Thoracic aorta (tissue), 2 donors: ENCODE measurements around the gene SNAP23. TPM values are rescaled to one million over a fixed set of nuclear protein-coding genes. Genes with fewer than 3 reads are reported as not detected.

Experiments
- ATAC-seq: fragments of 150-250 bp; one replicate; pipeline ENCODE4 v1.8.0; 2017; ENCODE audit warnings: low read depth; ENCODE audit not compliant: insufficient number of reproducible peaks, low FRiP score
- DNase-seq: peaks from one replicate; pipeline ENCODE4 v3.0.0-alpha.2; 2020; ENCODE audit warnings: low spot score
- H3K27ac ChIP-seq, 2 donors: fragments of 200-600 bp; sonication (generic); 1 replicate in 1 of 2; 2 replicates in 1 of 2; pipeline ENCODE4 v1.5.1; 2016; ENCODE audit warnings: mild to moderate bottlenecking in 2 of 2, moderate library complexity in 2 of 2
- H3K27me3 ChIP-seq: fragments of 200-600 bp; sonication (generic); replicated peaks from 2 replicates; pipeline ENCODE4 v1.6.0; 2016; ENCODE audit warnings: mild to moderate bottlenecking; ENCODE audit not compliant: insufficient read depth
- H3K36me3 ChIP-seq: fragments of 200-600 bp; sonication (generic); one replicate; pipeline ENCODE4 v1.5.1; 2016
- H3K4me1 ChIP-seq, 2 donors: fragments of 200-600 bp; sonication (generic); 1 replicate in 1 of 2; 2 replicates in 1 of 2; pipeline versions ENCODE4 v1.5.1 to v1.6.0; 2016; ENCODE audit warnings: low read depth in 2 of 2, mild to moderate bottlenecking in 1 of 2; ENCODE audit not compliant: control insufficient read depth in 1 of 2
- H3K4me3 ChIP-seq: fragments of 200-600 bp; sonication (generic); 2 replicates; pipeline ENCODE4 v1.5.1; 2016; ENCODE audit warnings: mild to moderate bottlenecking
- H3K9me3 ChIP-seq: fragments of 200-600 bp; sonication (generic); 2 replicates; pipeline ENCODE4 v1.5.1; 2016
- total RNA-seq, 2 donors: library from RNA; depleted of rRNA; stranded (reverse); fragments of >200 nt; gene quantifications; one replicate each; pipeline versions ENCODE4 v1.1.0 to v1.2.3, GENCODE V29; 2016
- TF ChIP-seq, protein P1 (sequence below): fragments of 200-600 bp; sonication (generic); IDR thresholded peaks from one replicate; pipeline ENCODE4 v1.5.1; 2019; ENCODE audit warnings: antibody characterized with exemption

Gene SNAP23
- total RNA-seq, 2 donors from 2014 or later, result 68.8 to 73.7 TPM

DNA sequence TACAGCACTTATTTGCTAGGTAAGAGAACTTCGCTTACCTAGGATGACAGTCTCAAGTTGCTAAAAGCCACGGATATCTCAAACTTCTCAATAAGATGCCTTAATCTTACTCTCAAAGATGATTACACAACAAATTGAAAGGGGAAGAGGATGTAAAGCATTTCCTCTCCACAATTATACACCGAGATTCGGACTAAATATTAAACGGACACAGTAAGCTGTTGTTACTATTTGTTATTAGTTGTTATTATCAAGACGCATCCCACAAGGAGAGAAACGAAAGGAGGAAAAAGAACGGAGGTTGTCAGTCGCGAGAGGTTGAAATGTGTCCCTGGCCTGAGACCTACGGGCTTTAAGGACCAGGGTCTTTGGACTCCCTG, 5.2 kb upstream of the SNAP23 start:
- Histone ChIP-seq H3K4me1 (peaks cover 33 to 38% of the 10 kb centered on the region in 2 donors), H3K4me3 (peak overlapping the region; percentile 98), H3K36me3 (no peaks in the 10 kb centered on the region), H3K9me3 (no peaks in the 10 kb centered on the region), H3K27me3 (no peaks in the 10 kb centered on the region), H3K27ac (peak overlapping the region; percentile 91 to 96)
- DNase-seq, result no peak
- no peak for ATAC-seq
- TF ChIP-seq, protein P1, sequence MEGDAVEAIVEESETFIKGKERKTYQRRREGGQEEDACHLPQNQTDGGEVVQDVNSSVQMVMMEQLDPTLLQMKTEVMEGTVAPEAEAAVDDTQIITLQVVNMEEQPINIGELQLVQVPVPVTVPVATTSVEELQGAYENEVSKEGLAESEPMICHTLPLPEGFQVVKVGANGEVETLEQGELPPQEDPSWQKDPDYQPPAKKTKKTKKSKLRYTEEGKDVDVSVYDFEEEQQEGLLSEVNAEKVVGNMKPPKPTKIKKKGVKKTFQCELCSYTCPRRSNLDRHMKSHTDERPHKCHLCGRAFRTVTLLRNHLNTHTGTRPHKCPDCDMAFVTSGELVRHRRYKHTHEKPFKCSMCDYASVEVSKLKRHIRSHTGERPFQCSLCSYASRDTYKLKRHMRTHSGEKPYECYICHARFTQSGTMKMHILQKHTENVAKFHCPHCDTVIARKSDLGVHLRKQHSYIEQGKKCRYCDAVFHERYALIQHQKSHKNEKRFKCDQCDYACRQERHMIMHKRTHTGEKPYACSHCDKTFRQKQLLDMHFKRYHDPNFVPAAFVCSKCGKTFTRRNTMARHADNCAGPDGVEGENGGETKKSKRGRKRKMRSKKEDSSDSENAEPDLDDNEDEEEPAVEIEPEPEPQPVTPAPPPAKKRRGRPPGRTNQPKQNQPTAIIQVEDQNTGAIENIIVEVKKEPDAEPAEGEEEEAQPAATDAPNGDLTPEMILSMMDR, result no peak

DNA sequence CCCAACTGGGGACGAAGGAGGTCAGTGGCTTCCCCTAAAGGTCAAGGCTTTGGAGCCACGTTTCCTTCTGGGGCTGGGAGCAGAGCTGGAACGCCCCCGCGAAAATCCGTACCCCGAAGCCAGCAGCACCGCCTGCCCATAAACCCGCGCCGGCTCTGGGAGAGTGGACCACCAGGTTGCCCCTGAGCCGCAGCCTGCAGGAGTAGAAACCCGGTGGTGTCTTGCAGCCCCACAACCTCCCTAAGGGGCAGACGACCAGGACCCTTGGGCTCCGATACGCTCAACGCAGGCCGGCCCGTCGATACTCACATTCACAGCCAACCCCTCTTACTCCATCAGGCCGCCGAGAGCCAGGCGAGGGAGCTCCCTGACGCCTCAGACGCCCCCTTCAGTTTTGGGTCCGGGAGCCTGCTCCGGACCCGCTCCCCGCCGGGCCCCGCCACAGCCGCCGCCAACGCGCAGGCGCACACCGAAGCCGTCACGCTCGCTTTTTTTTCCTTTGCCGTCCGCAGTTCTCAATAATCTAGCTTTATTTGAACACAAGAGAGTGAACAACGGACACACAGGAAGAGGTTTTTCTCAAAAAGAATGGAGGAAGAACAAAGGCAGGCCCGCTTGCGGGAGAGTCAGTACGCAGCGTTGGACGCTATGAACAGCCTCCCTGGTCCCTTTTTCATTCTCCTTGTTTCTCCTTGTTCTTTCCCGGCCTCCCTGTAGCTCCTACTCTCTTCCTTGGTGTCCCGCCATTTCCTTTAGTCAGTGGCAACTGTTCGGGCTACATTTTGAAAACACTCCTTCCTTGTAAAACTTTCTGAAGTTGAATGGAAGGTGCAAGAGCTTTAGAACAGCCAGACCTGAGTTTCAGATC, 4.5 kb upstream of the SNAP23 start, which contains the start of gene ZNF106:
TSS of gene ZNF106 (minus strand) at position 471 of the 868 bp plus-strand sequence. CDS start 18,852 bp downstream, outside the sequence.
- Histone ChIP-seq H3K27me3 (no peaks in the 10 kb centered on the region), H3K4me3 (peak within 1 kb of the TSS; percentile 98), H3K4me1 (peaks cover 33 to 38% of the 10 kb centered on the region in 2 donors), H3K36me3 (no peaks in the 10 kb centered on the region), H3K27ac (peak within 1 kb of the TSS; percentile 91 to 96), H3K9me3 (no peaks in the 10 kb centered on the region)
- DNase-seq (peak; percentile 31), ATAC-seq (peak; percentile 71)
- TF ChIP-seq, protein P1, result no peak

DNA sequence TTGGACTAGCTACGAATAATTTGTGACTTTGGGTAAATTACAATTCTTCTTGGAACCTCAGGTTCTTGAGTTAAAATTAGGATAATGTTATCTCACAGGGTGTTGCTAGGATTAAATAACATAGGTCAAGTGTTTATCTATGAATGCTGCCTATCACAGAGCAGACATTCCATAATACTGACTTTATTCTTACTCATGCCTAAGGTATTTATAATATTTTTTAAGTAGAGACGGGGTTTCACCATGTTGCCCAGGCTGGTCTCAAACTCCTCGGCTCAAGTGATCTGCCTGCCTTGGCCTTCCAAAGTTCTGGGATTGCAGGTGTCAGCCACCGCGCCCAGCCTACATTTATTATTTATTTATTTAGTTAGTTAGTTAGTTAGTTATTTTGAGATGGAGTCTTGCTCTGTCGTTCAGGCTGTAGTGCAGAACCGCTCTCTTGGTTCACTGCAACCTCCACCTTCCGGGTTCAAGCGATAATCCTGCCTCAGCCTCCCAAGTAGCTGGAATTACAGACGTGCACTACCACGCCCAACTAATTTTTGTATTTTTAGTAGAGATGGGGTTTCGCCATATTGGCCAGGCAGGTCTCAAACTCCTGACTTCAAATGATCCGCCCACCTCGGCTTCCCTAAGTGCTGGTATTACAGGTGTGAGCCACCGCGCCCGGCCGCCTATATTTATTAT, 3.8 kb upstream of the SNAP23 start:
- Histone ChIP-seq H3K4me3 (peak overlapping the region; percentile 98), H3K9me3 (no peaks in the 10 kb centered on the region), H3K4me1 (peaks cover 39 to 43% of the 10 kb centered on the region in 2 donors), H3K36me3 (no peaks in the 10 kb centered on the region), H3K27me3 (no peaks in the 10 kb centered on the region), H3K27ac (peak overlapping the region; percentile 91 to 96)
- ATAC-seq (peak; percentile 22), DNase-seq (no peak)
- TF ChIP-seq, protein P1, result no peak

GRCh38 chr15:42493679-42494078, 1.8 kb upstream of the SNAP23 start:
- no peak for ATAC-seq
- H3K9me3 ChIP-seq, result no peaks in the 10 kb centered on the region
- no peak for DNase-seq
- no peaks in the 10 kb centered on the region for H3K36me3 ChIP-seq
- no peaks in the 10 kb centered on the region for H3K27me3 ChIP-seq
- H3K27ac ChIP-seq, result peak overlapping the region; percentile 86 to 97
- peaks cover 39 to 54% of the 10 kb centered on the region in 2 donors for H3K4me1 ChIP-seq
- no peak overlapping the region for H3K4me3 ChIP-seq
- TF ChIP-seq, protein P1, result no peak

DNA sequence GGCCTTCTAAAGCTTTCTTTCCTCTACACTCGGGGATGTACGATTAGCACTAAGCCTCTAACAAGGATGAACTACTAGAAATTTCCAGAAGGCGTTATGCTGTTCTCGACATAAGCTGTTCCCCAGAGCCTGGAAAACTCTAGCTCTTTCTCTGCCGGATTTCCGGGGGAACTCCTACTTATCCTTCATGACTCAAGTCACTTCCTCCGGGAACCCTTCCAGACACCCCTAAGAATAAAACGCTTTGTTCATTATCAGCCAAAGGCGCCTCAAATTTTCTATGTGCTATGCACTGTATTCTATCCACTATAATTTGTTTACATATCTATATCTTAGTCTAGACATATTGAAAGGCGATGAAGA, 455 bp upstream of the SNAP23 start:
- Histone ChIP-seq H3K36me3 (no peaks in the 10 kb centered on the region), H3K4me1 (peaks cover 37 to 55% of the 10 kb centered on the region in 2 donors)
- DNase-seq, result no peak

More for the DNA sequence above, 455 bp upstream of the SNAP23 start:
- H3K27ac ChIP-seq, result peak overlapping the region; percentile 86 to 97
- no peaks in the 10 kb centered on the region for H3K27me3 ChIP-seq
- no peaks in the 10 kb centered on the region for H3K9me3 ChIP-seq
- TF ChIP-seq, protein P1, result no peak
- H3K4me3 ChIP-seq, result peak overlapping the region; percentile 84
- ATAC-seq, result no peak
